Esophagus muscularis mucosa (tissue), 4 donors: Measurements from ENCODE around the gene IL17RD. TPM values are rescaled to one million over a fixed set of nuclear protein-coding genes. Genes with fewer than 3 reads are reported as not detected.

ENCODE experiments used
- DNase-seq: peaks from one replicate; pipeline ENCODE4 v3.0.0-alpha.2; 2017; ENCODE audit errors: extremely low spot score
- H3K27ac ChIP-seq, 4 donors: fragments of 200-600 bp; sonication (generic); replicated peaks in 1 of 4; 1 replicate in 3 of 4; 2 replicates in 1 of 4; pipeline ENCODE4 v1.5.1; 2016 to 2019; ENCODE audit warnings: mild to moderate bottlenecking in 1 of 4
- H3K27me3 ChIP-seq, 4 donors: fragments of 200-600 bp; sonication (generic); one replicate each; pipeline versions ENCODE4 v1.5.1 to v1.6.0; 2016 to 2019
- H3K36me3 ChIP-seq, 4 donors: fragments of 200-600 bp; sonication (generic); one replicate each; pipeline ENCODE4 v1.5.1; 2016 to 2019
- H3K4me1 ChIP-seq, 4 donors: fragments of 200-600 bp; sonication (generic); one replicate each; pipeline ENCODE4 v1.5.1; 2016 to 2019
- H3K4me3 ChIP-seq, 4 donors: fragments of 200-600 bp; sonication (generic); 1 replicate in 2 of 4; 2 replicates in 2 of 4; pipeline ENCODE4 v1.5.1; 2016 to 2019; ENCODE audit warnings: mild to moderate bottlenecking in 4 of 4, moderate library complexity in 1 of 4
- H3K9me3 ChIP-seq, 4 donors: fragments of 200-600 bp; sonication (generic); 1 replicate in 3 of 4; 2 replicates in 1 of 4; pipeline ENCODE4 v1.5.1; 2016 to 2019
- CTCF ChIP-seq, 3 experiments: fragments of 200-600 bp in 2 of 3; fragments of 450-650 bp in 1 of 3; sonication (generic) in 2 of 3; IDR thresholded peaks; one replicate each; pipeline ENCODE4 v1.5.1; 2017 to 2019; ENCODE audit warnings: antibody characterized with exemption in 3 of 3, mild to moderate bottlenecking in 2 of 3, moderate library complexity in 1 of 3
- EP300 ChIP-seq: sonication (generic); formaldehyde crosslinking; IDR thresholded peaks from one replicate; pipeline ENCODE4 v1.6.1; 2017; ENCODE audit warnings: antibody characterized with exemption
- POLR2A ChIP-seq: fragments of 450-650 bp; IDR thresholded peaks from one replicate; pipeline ENCODE4 v1.6.1; 2017; ENCODE audit warnings: antibody characterized with exemption, moderate library complexity, mild to moderate bottlenecking, low read depth
- POLR2AphosphoS5 ChIP-seq, 2 donors: sonication (generic); formaldehyde crosslinking; IDR thresholded peaks; one replicate each; pipeline ENCODE4 v1.6.1; 2017; ENCODE audit warnings: antibody characterized with exemption in 2 of 2
- WGBS: methylation state at CpG from one replicate; pipeline ENCODE4 v1.1.5; 2018; 5-methylcytosine and 5-hydroxymethylcytosine counted together
- intact Hi-C: fragments of 100-400 bp; cut with DNase I; formaldehyde crosslinking; loops from one replicate; pipeline ENCODE4 v1.15.1; 2023
- total RNA-seq, 4 donors: library from RNA; depleted of rRNA; stranded (reverse); fragments of >200 nt; gene quantifications; one replicate each; pipeline versions ENCODE4 v1.1.0 to v1.2.1, GENCODE V29; 2016

The IL17RD gene
- total RNA-seq, 4 donors from 2014 or later = 6.1 to 13.2 (median 9.5) TPM

GRCh38 chr3:57110798-57111197, 54.4 kb downstream of the IL17RD start:
- intact Hi-C loops = no loop called here
- 84% methylated on average over 14 of the region's 14 CpGs for WGBS
- Histone ChIP-seq H3K36me3 (peaks cover 0 to 30% (median 14%) of the 10 kb centered on the region in 4 donors), H3K4me1 (no peaks in the 10 kb centered on the region), H3K9me3 (no peaks in the 10 kb centered on the region), H3K27ac (no peak overlapping the region), H3K4me3 (no peak overlapping the region), H3K27me3 (no peaks in the 10 kb centered on the region)
- TF ChIP-seq EP300 (no peak), CTCF (IDR thresholded peaks at IDR 0.05) (no peak), POLR2AphosphoS5 (IDR thresholded peaks at IDR 0.05) (no peak), POLR2A (no peak)
- DNase-seq = no peak

- no peak for DNase-seq
- H3K27ac ChIP-seq = no peak overlapping the region
- no peaks in the 10 kb centered on the region for H3K9me3 ChIP-seq
- no peak overlapping the region for H3K4me3 ChIP-seq
- no peaks in the 10 kb centered on the region for H3K27me3 ChIP-seq
- WGBS = 83% methylated on average over 4 of the region's 4 CpGs
- no peaks in the 10 kb centered on the region for H3K4me1 ChIP-seq
- TF ChIP-seq CTCF (IDR thresholded peaks at IDR 0.05) = no peak
- TF ChIP-seq EP300 = no peak
- TF ChIP-seq POLR2AphosphoS5 (IDR thresholded peaks at IDR 0.05) = no peak
- TF ChIP-seq POLR2A = no peak
- intact Hi-C loops = no loop called here
- peaks cover 0 to 30% (median 14%) of the 10 kb centered on the region in 4 donors for H3K36me3 ChIP-seq
Measured at GRCh38 chr3:57110214-57110613, 54.9 kb downstream of the IL17RD start.

- Histone ChIP-seq H3K27ac (no peak overlapping the region), H3K4me1 (no peaks in the 10 kb centered on the region), H3K9me3 (no peaks in the 10 kb centered on the region), H3K27me3 (no peaks in the 10 kb centered on the region), H3K36me3 (peaks cover 0 to 34% (median 16%) of the 10 kb centered on the region in 4 donors), H3K4me3 (no peak overlapping the region)
- TF ChIP-seq CTCF (IDR thresholded peaks at IDR 0.05) (no peak), EP300 (no peak), POLR2A (no peak), POLR2AphosphoS5 (IDR thresholded peaks at IDR 0.05) (no peak)
- DNase-seq = no peak
- intact Hi-C loops = loop anchor here (10.0 kb wide), 1 partner anchor 115 kb away; the partner anchor contains the start of gene APPL1
- WGBS = 91% methylated on average over 15 of the region's 15 CpGs
Measured at GRCh38 chr3:57109437-57110199, 55.5 kb downstream of the IL17RD start.

- Histone ChIP-seq H3K27me3 (no peaks in the 10 kb centered on the region), H3K4me1 (no peaks in the 10 kb centered on the region), H3K4me3 (no peak overlapping the region), H3K36me3 (peaks cover 0 to 34% (median 14%) of the 10 kb centered on the region in 4 donors), H3K27ac (no peak overlapping the region), H3K9me3 (no peaks in the 10 kb centered on the region)
- no peak for DNase-seq
- intact Hi-C loops = loop anchor here (10.0 kb wide), 1 partner anchor 116 kb away; the partner anchor contains the start of gene APPL1
- WGBS = 97% methylated on average over 8 of the region's 8 CpGs
- TF ChIP-seq EP300 = no peak
- TF ChIP-seq POLR2A = no peak
- no peak for TF ChIP-seq CTCF (IDR thresholded peaks at IDR 0.05)
- TF ChIP-seq POLR2AphosphoS5 (IDR thresholded peaks at IDR 0.05) = no peak
Measured at GRCh38 chr3:57108684-57109083, 56.5 kb downstream of the IL17RD start.
